HCT116 (cell line): ENCODE data around the gene RPL18. TPM values are rescaled to one million over a fixed set of nuclear protein-coding genes. Genes with fewer than 3 reads are reported as not detected.

ENCODE experiments used
- ATAC-seq: fragments of 200-7000 bp; cut with Tn5 transposase; 2 replicates; pipeline ENCODE4 v1.9.1; 2020; ENCODE audit warnings: mild to moderate bottlenecking, moderate library complexity
- BruUV-seq: library from RNA; stranded (reverse); fragments of 400-500 nt; replicated peaks from 2 replicates; lab custom pipeline; 2021; lab: Mats Ljungman, UMichigan
- CTCF ChIA-PET: fragments of 300-600 bp; sonication (Branson Sonifier 250); formaldehyde crosslinking; loops from one replicate; lab custom pipeline; 2021; ENCODE audit warnings: antibody characterized with exemption; lab: Charles Lee
- POLR2A ChIA-PET: fragments of 300-600, 350-600 bp; sonication (Branson Sonifier 250); formaldehyde crosslinking; loops from one replicate; lab custom pipeline; 2021; ENCODE audit warnings: antibody characterized with exemption; lab: Charles Lee
- RAD21 ChIA-PET, 2 experiments: fragments of 300-600 bp; sonication (Branson Sonifier 250); formaldehyde crosslinking; loops; one replicate each; lab custom pipeline; 2023; ENCODE audit warnings: low total read pairs in 2 of 2; ENCODE audit not compliant: uncharacterized antibody in 2 of 2, unreplicated experiment in 2 of 2, low non-redundant PET in 1 of 2; lab: Charles Lee
- DNase-seq: peaks from one replicate; pipeline ENCODE4 v3.0.0-alpha.2; 2010; ENCODE audit warnings: low read depth, low spot score
- H2AFZ ChIP-seq: fragments of 200-600 bp; shearing (Covaris generic), sonication (generic); 2 replicates; pipeline ENCODE4 v1.6.1; 2017; ENCODE audit warnings: low read depth, mixed run types, mixed read lengths, antibody characterized with exemption, low read length; ENCODE audit not compliant: poor library complexity, severe bottlenecking
- H3K27ac ChIP-seq: 2 replicates; pipeline ENCODE4 v1.5.1; 2012; ENCODE audit warnings: low read depth, low read length
- H3K27me3 ChIP-seq: fragments of 200-600 bp; sonication (generic); 2 replicates; pipeline ENCODE4 v1.6.1; 2016; ENCODE audit warnings: mixed run types, low read length, mixed read lengths; ENCODE audit not compliant: insufficient read depth
- H3K36me3 ChIP-seq, 2 experiments: fragments of 200-500 bp in 1 of 2; fragments of 200-600 bp in 1 of 2; sonication (Bioruptor generic) in 1 of 2; sonication (generic) in 1 of 2; 2 replicates each; pipeline versions ENCODE4 v1.5.1 to v1.6.1; 2014 to 2016; ENCODE audit warnings: low read length in 2 of 2, inconsistent platforms in 1 of 2, mixed read lengths in 1 of 2, mixed run types in 1 of 2; ENCODE audit not compliant: insufficient read depth in 2 of 2, control insufficient read depth in 1 of 2
- H3K4me1 ChIP-seq, 2 experiments: fragments of 200-600 bp in 1 of 2; sonication (generic) in 1 of 2; 2 replicates each; pipeline versions ENCODE4 v1.5.1 to v1.6.1; 2012 to 2017; ENCODE audit warnings: low read length in 2 of 2, inconsistent platforms in 1 of 2, mild to moderate bottlenecking in 1 of 2, mixed read lengths in 1 of 2, mixed run types in 1 of 2, moderate library complexity in 1 of 2; ENCODE audit not compliant: insufficient read depth in 2 of 2, control insufficient read depth in 1 of 2
- H3K4me2 ChIP-seq: fragments of 200-600 bp; sonication (generic); 2 replicates; pipeline ENCODE4 v1.6.1; 2017; ENCODE audit warnings: mixed run types, low read length, mixed read lengths
- H3K4me3 ChIP-seq, 2 experiments: fragments of 200-600 bp in 1 of 2; sonication (generic) in 1 of 2; replicated peaks in 1 of 2; 2 replicates each; pipeline ENCODE4 v1.5.1; 2011 to 2016; ENCODE audit warnings: low read length in 2 of 2, control low read depth in 1 of 2, low read depth in 1 of 2, mild to moderate bottlenecking in 1 of 2, mixed read lengths in 1 of 2, mixed run types in 1 of 2
- H3K79me2 ChIP-seq: fragments of 200-600 bp; sonication (generic); 2 replicates; pipeline ENCODE4 v1.6.1; 2017; ENCODE audit warnings: mild to moderate bottlenecking, mixed run types, low read length, moderate library complexity, mixed read lengths; ENCODE audit not compliant: insufficient read depth
- H3K9ac ChIP-seq: fragments of 200-600 bp; sonication (generic); 2 replicates; pipeline ENCODE4 v1.6.1; 2016; ENCODE audit warnings: low read length, mixed read lengths
- H3K9me2 ChIP-seq: fragments of 200-600 bp; sonication (generic), shearing (Covaris generic); 2 replicates; pipeline ENCODE4 v1.6.1; 2017; ENCODE audit warnings: mixed run types, mild to moderate bottlenecking, moderate library complexity; ENCODE audit not compliant: insufficient read depth
- H3K9me3 ChIP-seq, 2 experiments: fragments of 200-500 bp in 1 of 2; fragments of 200-600 bp in 1 of 2; sonication (Bioruptor generic) in 1 of 2; sonication (generic) in 1 of 2; 2 replicates each; pipeline ENCODE4 v1.6.1; 2014 to 2017; ENCODE audit warnings: low read length in 2 of 2, mixed read lengths in 2 of 2, inconsistent platforms in 1 of 2, low read depth in 1 of 2, mild to moderate bottlenecking in 1 of 2, mixed run types in 1 of 2, moderate library complexity in 1 of 2; ENCODE audit not compliant: control insufficient read depth in 1 of 2, insufficient read depth in 1 of 2
- H4K20me1 ChIP-seq: fragments of 200-600 bp; sonication (generic), shearing (Covaris generic); 2 replicates; pipeline ENCODE4 v1.6.1; 2017; ENCODE audit warnings: mixed run types, mild to moderate bottlenecking, moderate library complexity; ENCODE audit not compliant: insufficient read depth
- CBX3 ChIP-seq: IDR thresholded peaks from 2 replicates; pipeline ENCODE4 v1.6.1; 2012; ENCODE audit warnings: low read depth
- CEBPB ChIP-seq: IDR thresholded peaks from 2 replicates; pipeline ENCODE4 v1.6.1; 2012; ENCODE audit warnings: low read depth
- EGR1 ChIP-seq: IDR thresholded peaks from 2 replicates; pipeline ENCODE4 v1.6.1; 2012; ENCODE audit warnings: low read depth
- ELF1 ChIP-seq: IDR thresholded peaks from 2 replicates; pipeline ENCODE4 v1.6.1; 2012; ENCODE audit warnings: low read depth, borderline replicate concordance
- JUND ChIP-seq: IDR thresholded peaks from 2 replicates; pipeline ENCODE4 v1.6.1; 2012
- POLR2AphosphoS5 ChIP-seq: IDR thresholded peaks from 2 replicates; pipeline ENCODE4 v1.6.1; 2011; ENCODE audit warnings: mild to moderate bottlenecking, low read depth, low read length, moderate library complexity
- SP1 ChIP-seq: IDR thresholded peaks from 2 replicates; pipeline ENCODE4 v1.6.1; 2012; ENCODE audit warnings: low read depth
- SRF ChIP-seq: IDR thresholded peaks from 2 replicates; pipeline ENCODE4 v1.6.1; 2012; ENCODE audit warnings: low read depth
- YY1 ChIP-seq: IDR thresholded peaks from 2 replicates; pipeline ENCODE4 v1.6.1; 2011; ENCODE audit warnings: low read length, low read depth, moderate library complexity, mild to moderate bottlenecking; ENCODE audit not compliant: insufficient replicate concordance; ENCODE audit errors: extremely low read depth
- ZFX ChIP-seq: fragments of 450-650 bp; IDR thresholded peaks from 2 replicates; pipeline ENCODE4 v1.6.1; 2017
- ZNF274 ChIP-seq: fragments of 200-500 bp; sonication (Bioruptor generic); IDR thresholded peaks from 2 replicates; pipeline ENCODE4 v1.6.1; 2014; ENCODE audit warnings: mild to moderate bottlenecking, low read depth, low read length, inconsistent platforms
- intact Hi-C: fragments of 100-400 bp; cut with micrococcal nuclease; formaldehyde crosslinking; loops from 2 replicates; pipeline ENCODE4 v1.10.0; 2022
- total RNA-seq: library from RNA; stranded (reverse); gene quantifications from one replicate; pipeline ENCODE4 v1.2.1, GENCODE V29; 2021; ENCODE audit not compliant: unreplicated experiment
- TF ChIP-seq, protein P1 (sequence below): IDR thresholded peaks from 2 replicates; pipeline ENCODE4 v1.6.1; 2012
- TF ChIP-seq, protein P2 (sequence below), 3 experiments: fragments of 200-600 bp in 1 of 3; sonication (generic) in 1 of 3; IDR thresholded peaks in 2 of 3; conservative IDR thresholded peaks in 1 of 3; 2 replicates each; pipeline ENCODE4 v1.5.1; 2012 to 2017; ENCODE audit warnings: low read depth in 2 of 3, low read length in 2 of 3, antibody characterized with exemption in 1 of 3, borderline replicate concordance in 1 of 3, control low read depth in 1 of 3, mild to moderate bottlenecking in 1 of 3, mixed read lengths in 1 of 3, mixed run types in 1 of 3, moderate library complexity in 1 of 3; ENCODE audit not compliant: insufficient read depth in 1 of 3

RPL18 gene
- total RNA-seq, 1 experiment from 2014 or later: 2,006 TPM

DNA sequence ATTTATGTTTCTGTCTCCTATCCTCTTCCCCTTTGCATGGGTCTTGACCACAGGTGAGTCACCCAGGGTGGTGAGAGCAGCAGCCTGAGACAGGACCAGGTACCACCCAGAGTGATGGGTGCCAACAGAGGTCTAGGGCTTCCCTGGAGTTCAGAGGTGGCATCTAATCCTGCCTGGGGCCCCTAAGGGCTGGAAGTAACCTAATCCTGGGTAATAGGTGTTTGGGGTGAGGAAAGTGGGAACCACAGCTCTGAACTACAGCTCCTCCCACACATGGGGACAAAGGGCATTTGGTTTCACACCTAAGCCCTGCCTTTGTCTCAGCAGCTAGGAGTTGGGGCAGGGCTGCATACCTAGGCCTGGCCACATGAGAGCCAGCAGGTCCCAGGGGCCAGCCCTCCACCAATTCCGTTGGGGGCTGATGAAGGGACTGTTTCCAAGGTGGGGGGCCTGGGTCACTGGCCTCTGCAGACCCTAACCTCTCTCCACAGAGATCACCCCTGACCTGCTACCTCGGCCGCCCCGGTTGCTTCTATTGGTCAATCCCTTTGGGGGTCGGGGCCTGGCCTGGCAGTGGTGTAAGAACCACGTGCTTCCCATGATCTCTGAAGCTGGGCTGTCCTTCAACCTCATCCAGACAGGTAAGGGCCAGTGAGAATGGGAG is 8.4 kb upstream of the RPL18 start (continued):
- TF ChIP-seq EGR1: no peak
- TF ChIP-seq ELF1: no peak
- TF ChIP-seq ZNF274: no peak
- no peak for TF ChIP-seq SP1
- no peak for TF ChIP-seq YY1
- TF ChIP-seq, protein P1, sequence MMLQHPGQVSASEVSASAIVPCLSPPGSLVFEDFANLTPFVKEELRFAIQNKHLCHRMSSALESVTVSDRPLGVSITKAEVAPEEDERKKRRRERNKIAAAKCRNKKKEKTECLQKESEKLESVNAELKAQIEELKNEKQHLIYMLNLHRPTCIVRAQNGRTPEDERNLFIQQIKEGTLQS: no peak
- TF ChIP-seq ZFX: no peak
- TF ChIP-seq POLR2AphosphoS5: no peak; the same call in 1 of the 2 replicates

DNA sequence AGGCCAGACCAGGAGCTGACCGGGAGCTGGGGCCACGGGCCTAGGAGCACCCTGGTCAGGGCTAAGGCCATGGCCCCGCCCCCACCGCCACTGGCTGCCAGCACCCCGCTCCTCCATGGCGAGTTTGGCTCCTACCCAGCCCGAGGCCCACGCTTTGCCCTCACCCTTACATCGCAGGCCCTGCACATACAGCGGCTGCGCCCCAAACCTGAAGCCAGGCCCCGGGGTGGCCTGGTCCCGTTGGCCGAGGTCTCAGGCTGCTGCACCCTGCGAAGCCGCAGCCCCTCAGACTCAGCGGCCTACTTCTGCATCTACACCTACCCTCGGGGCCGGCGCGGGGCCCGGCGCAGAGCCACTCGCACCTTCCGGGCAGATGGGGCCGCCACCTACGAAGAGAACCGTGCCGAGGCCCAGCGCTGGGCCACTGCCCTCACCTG is 6.9 kb upstream of the RPL18 start:
- Histone ChIP-seq H3K4me3 (no peak overlapping the region), H3K9ac (no peak overlapping the region), H2AFZ (no peak overlapping the region), H3K4me1 (peaks cover 32 to 44% of the 10 kb centered on the region in 2 experiments), H3K27ac (peak overlapping the region; percentile 39; the same call in 1 of the 2 replicates), H3K36me3 (0 out of 4 replicates have a peak, but pooled peaks cover 0 to 4% of the 10 kb centered on the region in 2 experiments), H3K4me2 (no peak overlapping the region), H3K9me2 (no peaks in the 10 kb centered on the region), H3K27me3 (no peaks in the 10 kb centered on the region), H3K79me2 (peaks cover 21% of the 10 kb centered on the region; the same call in 1 of the 2 replicates), H3K9me3 (no peaks in the 10 kb centered on the region), H4K20me1 (no peaks in the 10 kb centered on the region)
- ChIA-PET RAD21 (no interaction called here), POLR2A (interaction anchor here (1.0 kb wide), 1 partner anchor 9 kb away, joined by 3 read pairs; no protein-coding TSS in a partner anchor), CTCF (no interaction called here)
- no peak for ATAC-seq
- DNase-seq: no peak
- TF ChIP-seq JUND (no peak), CEBPB (no peak), CBX3 (no peak), SRF (no peak)
- TF ChIP-seq, protein P2, sequence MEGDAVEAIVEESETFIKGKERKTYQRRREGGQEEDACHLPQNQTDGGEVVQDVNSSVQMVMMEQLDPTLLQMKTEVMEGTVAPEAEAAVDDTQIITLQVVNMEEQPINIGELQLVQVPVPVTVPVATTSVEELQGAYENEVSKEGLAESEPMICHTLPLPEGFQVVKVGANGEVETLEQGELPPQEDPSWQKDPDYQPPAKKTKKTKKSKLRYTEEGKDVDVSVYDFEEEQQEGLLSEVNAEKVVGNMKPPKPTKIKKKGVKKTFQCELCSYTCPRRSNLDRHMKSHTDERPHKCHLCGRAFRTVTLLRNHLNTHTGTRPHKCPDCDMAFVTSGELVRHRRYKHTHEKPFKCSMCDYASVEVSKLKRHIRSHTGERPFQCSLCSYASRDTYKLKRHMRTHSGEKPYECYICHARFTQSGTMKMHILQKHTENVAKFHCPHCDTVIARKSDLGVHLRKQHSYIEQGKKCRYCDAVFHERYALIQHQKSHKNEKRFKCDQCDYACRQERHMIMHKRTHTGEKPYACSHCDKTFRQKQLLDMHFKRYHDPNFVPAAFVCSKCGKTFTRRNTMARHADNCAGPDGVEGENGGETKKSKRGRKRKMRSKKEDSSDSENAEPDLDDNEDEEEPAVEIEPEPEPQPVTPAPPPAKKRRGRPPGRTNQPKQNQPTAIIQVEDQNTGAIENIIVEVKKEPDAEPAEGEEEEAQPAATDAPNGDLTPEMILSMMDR (IDR thresholded peaks at IDR 0.05 in 2 of 3, conservative IDR thresholded peaks at IDR 0.05 in 1 of 3; ENCODE audit: borderline replicate concordance in 1 of 3, insufficient read depth in 1 of 3, low read depth in 2 of 3, low read length in 2 of 3): no peak
- BruUV-seq: no TSS peak
- intact Hi-C loops: no loop called here
